Activated CD4-positive, alpha-beta memory T cell treated with anti-CD3 and anti-CD28 coated beads for 36 hours (primary cell): Measurements from ENCODE around the gene AFF3. TPM values are rescaled to one million over a fixed set of nuclear protein-coding genes. Genes with fewer than 3 reads are reported as not detected.

Experiments used
- CTCF ChIA-PET: fragments of 350-600 bp; sonication (Branson Sonifier 250); formaldehyde crosslinking; loops from one replicate; lab custom pipeline; 2021; ENCODE audit warnings: antibody characterized with exemption, inconsistent platforms; lab: Charles Lee
- POLR2A ChIA-PET: fragments of 350-600 bp; sonication (Branson Sonifier 250); formaldehyde crosslinking; loops from one replicate; lab custom pipeline; 2021; ENCODE audit warnings: antibody characterized with exemption; lab: Charles Lee
- DNase-seq: peaks from one replicate; pipeline ENCODE4 v3.0.0-alpha.2; 2020
- H3K27ac Mint-ChIP-seq: one replicate; pipeline ENCODE4 v1.8.0; 2021; ENCODE audit warnings: mixed read lengths
- H3K27me3 Mint-ChIP-seq: one replicate; pipeline ENCODE4 v1.8.0; 2021; ENCODE audit warnings: mixed read lengths
- H3K36me3 Mint-ChIP-seq: one replicate; pipeline ENCODE4 v1.8.0; 2021; ENCODE audit warnings: mixed read lengths
- H3K4me1 Mint-ChIP-seq: one replicate; pipeline ENCODE4 v1.8.0; 2021; ENCODE audit warnings: low read depth, mixed read lengths
- H3K4me3 Mint-ChIP-seq: one replicate; pipeline ENCODE4 v1.8.0; 2021; ENCODE audit warnings: mild to moderate bottlenecking, mixed read lengths
- H3K9me3 Mint-ChIP-seq: one replicate; pipeline ENCODE4 v1.8.0; 2021; ENCODE audit warnings: mixed read lengths
- intact Hi-C: fragments of 100-400 bp; cut with micrococcal nuclease; formaldehyde crosslinking; loops from one replicate; pipeline ENCODE4 v1.15.1; 2023
- total RNA-seq, 2 experiments: library from RNA; stranded (reverse); gene quantifications; one replicate each; pipeline ENCODE4 v1.2.3, GENCODE V29; 2021

Gene AFF3
- total RNA-seq, 2 experiments from 2014 or later = 0.22 to 0.59 TPM

DNA sequence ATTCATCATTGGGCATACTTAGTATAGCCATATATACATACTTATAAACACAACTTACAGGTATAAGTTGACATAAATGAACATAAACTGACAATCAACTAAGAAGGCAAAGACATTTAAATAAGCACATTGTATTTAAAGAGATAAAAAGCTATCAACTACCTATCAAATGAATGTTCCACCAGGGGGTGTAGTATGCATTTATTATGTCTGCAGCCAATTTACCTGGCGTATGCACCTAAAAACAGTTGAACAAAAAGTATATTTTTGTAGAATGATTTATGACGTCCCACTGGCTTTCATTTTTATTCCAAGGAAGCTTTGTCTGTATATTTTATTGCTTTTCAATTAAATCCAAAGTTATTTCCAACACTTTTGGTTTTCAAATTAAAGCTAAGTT, 323.5 kb downstream of the AFF3 start:
- CTCF ChIA-PET = interaction anchor here (0.6 to 1.1 kb wide), 7 partner anchors 112 to 442 kb away, joined by 3 to 6 read pairs (median 4); no protein-coding TSS in a partner anchor
- H3K4me1 Mint-ChIP-seq = no peaks in the 10 kb centered on the region

DNA sequence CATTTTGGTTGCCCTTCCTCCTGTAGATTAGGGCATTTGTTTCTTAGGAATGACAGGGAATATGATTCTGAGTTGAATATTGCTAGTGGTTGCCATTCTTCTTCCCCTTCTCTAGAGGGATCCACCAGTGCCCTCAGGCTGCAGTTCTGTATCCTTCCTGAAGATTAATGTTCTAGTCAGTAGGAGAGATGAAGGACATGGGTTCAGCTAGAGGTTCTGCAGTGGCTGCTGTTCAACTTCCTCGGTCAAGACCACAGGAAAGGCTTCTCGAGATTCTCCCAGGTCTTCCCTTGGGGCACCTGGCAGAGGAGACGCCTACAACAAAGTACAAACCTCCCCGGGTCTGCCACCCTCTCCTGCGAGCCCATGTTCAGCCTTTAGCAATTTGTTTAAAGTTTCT, 325.5 kb downstream of the AFF3 start:
- Mint-ChIP-seq H3K4me3 (no peak overlapping the region), H3K9me3 (no peaks in the 10 kb centered on the region), H3K36me3 (no peaks in the 10 kb centered on the region), H3K27me3 (no peaks in the 10 kb centered on the region), H3K4me1 (no peaks in the 10 kb centered on the region), H3K27ac (no peak overlapping the region)
- POLR2A ChIA-PET = no interaction called here
- DNase-seq = no peak
- CTCF ChIA-PET = no interaction called here
- intact Hi-C loops = no loop called here

More for the DNA sequence above, 323.5 kb downstream of the AFF3 start:
- Mint-ChIP-seq H3K4me3 (no peak overlapping the region), H3K27ac (no peak overlapping the region), H3K36me3 (no peaks in the 10 kb centered on the region), H3K27me3 (no peaks in the 10 kb centered on the region), H3K9me3 (no peaks in the 10 kb centered on the region)
- POLR2A ChIA-PET = no interaction called here
- intact Hi-C loops = no loop called here
- no peak for DNase-seq

DNA sequence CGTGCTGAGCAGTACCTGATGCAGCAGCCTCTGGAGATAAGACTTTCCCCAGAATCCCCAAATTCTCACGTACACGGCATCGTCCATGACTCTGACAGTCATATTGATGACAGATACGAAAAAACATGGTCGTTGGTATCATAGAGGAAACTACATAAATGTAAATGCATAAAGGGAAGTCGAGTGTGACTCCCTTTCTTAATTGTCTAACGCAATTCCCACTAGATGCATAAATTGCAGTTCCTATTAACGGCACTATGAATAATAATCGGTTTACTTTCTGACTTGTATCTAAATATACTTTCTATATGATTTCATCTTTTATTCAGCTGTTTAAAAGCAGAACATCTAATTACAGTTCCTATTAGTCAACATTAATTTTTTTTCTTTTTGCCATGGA, 330.0 kb downstream of the AFF3 start:
- POLR2A ChIA-PET = no interaction called here
- H3K9me3 Mint-ChIP-seq = no peaks in the 10 kb centered on the region
- intact Hi-C loops = no loop called here
- H3K27ac Mint-ChIP-seq = no peak overlapping the region
- no peaks in the 10 kb centered on the region for H3K36me3 Mint-ChIP-seq
- CTCF ChIA-PET = no interaction called here
- H3K4me3 Mint-ChIP-seq = no peak overlapping the region
- H3K27me3 Mint-ChIP-seq = no peaks in the 10 kb centered on the region
- no peaks in the 10 kb centered on the region for H3K4me1 Mint-ChIP-seq
- DNase-seq = no peak

DNA sequence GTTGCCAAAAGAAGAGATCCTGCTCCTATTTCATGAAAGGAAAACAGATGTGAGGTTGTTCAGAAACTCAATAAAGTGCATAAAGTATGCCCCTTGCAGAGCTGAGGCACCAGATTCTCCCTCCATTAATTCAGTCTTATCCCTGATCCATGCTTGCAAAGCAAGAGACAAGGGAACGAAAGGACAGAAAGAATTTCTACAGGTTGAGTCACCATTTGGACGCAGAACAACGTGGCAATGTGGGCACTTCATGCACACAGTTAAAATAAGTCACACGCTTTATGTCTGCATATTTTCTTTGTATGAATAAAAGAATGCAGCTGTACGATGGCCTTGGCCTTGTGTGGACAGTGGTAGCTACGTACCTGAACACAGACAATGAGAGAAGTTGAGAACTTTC, 330.8 kb downstream of the AFF3 start:
- Mint-ChIP-seq H3K27ac (no peak overlapping the region), H3K4me3 (no peak overlapping the region), H3K27me3 (no peaks in the 10 kb centered on the region), H3K9me3 (no peaks in the 10 kb centered on the region), H3K36me3 (no peaks in the 10 kb centered on the region), H3K4me1 (no peaks in the 10 kb centered on the region)
- CTCF ChIA-PET = no interaction called here
- POLR2A ChIA-PET = no interaction called here
- no peak for DNase-seq
- intact Hi-C loops = no loop called here

DNA sequence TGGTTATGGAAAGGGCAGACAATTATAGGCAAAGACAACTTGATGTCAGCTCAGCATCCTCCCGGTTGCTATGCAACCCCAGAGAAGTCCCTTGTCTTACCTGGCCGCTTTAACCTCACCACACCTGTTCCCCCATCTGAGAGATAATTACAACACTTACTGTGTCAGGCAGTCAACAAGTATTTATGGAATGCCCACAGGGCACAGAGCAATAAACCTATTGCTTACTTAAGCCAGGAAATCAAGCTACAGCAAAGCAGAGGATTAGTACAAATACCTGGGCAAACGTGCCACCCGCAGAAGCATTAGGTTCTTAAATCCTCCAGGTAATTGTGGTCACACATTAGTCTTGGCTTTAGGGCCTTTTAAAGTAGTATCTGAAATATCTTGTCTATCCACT, 332.2 kb downstream of the AFF3 start:
- intact Hi-C loops = no loop called here
- no peak overlapping the region for H3K4me3 Mint-ChIP-seq
- ChIA-PET POLR2A (no interaction called here), CTCF (no interaction called here)
- no peaks in the 10 kb centered on the region for H3K36me3 Mint-ChIP-seq
- no peaks in the 10 kb centered on the region for H3K27me3 Mint-ChIP-seq
- DNase-seq = no peak
- H3K27ac Mint-ChIP-seq = no peak overlapping the region
- no peaks in the 10 kb centered on the region for H3K4me1 Mint-ChIP-seq
- H3K9me3 Mint-ChIP-seq = no peaks in the 10 kb centered on the region

DNA sequence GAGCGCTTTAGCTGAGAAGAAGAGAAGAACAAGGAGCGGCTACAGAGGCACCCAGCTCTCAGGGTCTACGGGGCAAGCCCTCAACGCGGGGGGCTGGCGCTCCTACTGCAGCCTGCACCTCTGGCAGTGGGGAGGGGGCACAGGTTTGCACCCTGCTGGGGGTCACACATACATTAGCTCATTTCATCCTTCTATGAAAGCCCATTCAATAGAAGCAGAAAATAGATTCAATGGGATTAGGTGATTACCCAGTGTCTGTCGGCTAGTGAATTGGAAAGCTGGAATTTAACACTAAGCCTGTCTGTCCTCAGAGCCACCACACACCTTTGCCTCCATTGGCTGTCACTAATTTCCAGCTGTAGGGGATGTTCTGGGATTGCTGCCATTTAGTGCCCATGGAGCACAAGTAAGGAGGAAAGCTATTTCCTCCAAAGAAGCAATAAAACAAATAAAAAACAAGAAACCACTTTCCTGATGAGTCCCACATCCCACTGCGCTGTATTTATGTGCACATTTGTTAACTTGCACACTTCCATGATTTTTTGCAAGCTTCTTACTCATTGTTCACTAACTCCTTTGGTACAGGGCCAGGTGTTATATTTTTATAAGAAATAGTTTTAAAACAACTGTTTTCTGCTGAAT, 333.0 kb downstream of the AFF3 start:
- H3K36me3 Mint-ChIP-seq = no peaks in the 10 kb centered on the region
- no peaks in the 10 kb centered on the region for H3K9me3 Mint-ChIP-seq
- ChIA-PET POLR2A (no interaction called here), CTCF (no interaction called here)
- no peak for DNase-seq
- intact Hi-C loops = no loop called here
- no peaks in the 10 kb centered on the region for H3K4me1 Mint-ChIP-seq
- H3K27ac Mint-ChIP-seq = no peak overlapping the region
- H3K4me3 Mint-ChIP-seq = no peak overlapping the region
- no peaks in the 10 kb centered on the region for H3K27me3 Mint-ChIP-seq

DNA sequence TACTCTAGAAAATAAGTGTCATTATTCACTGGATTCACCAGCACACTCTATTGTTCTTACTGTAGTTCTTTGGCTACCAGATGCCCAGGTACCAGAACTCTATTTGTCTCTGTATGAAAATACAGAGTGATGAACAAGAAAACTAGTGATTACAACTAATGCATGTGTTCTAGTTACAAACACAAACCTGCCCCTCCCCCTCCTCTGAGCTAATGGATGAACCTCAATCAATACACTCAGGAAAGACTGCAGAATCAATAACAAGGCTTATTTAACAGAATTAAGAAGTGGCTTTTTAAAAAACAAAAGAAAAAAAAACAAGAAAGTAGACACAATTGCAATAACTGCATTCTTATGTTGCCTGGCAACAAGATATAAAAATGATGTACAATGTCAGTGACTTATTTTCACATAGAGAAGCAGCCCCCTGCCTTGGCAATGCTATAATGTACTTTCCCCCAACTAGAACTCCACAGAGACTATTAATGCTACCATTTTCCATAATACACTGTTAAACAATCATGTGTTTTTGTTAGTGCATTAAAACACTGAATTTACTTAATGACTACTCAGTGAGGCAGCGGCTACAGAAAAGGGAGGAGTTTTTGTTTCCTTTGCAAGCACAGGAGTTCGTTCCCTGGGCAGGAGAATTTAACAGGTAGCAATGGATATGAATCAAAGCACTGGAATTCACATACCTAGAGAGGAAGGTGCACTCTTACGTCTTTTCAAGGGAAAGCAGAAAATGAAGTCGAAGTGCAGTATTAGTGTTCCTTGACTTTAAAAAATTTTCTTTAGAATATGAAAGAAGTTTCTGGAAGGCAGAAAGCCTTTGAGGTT, 333.8 kb downstream of the AFF3 start:
- H3K27me3 Mint-ChIP-seq = no peaks in the 10 kb centered on the region
- CTCF ChIA-PET = no interaction called here
- intact Hi-C loops = no loop called here

DNA sequence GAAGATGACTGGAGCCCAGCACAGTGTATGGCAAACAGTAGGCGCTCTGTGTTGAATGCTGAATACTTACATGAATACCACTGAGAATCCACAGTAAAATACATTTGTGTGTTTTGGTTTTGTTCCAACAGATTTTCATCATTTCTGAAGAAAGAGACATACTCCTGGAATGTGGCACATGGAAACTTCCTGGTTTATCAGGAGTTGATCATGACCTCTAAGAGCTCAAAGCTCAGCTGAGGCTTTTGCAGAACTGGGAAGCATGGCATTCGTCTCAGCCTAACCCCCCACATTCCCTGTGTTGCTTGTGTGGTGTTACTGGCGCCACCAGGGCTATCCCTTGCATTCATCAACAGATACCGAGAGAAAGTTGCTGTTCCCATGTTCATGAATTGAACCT, 335.6 kb downstream of the AFF3 start:
- Mint-ChIP-seq H3K4me1 (no peaks in the 10 kb centered on the region), H3K27me3 (no peaks in the 10 kb centered on the region), H3K27ac (no peak overlapping the region), H3K4me3 (no peak overlapping the region), H3K9me3 (no peaks in the 10 kb centered on the region), H3K36me3 (no peaks in the 10 kb centered on the region)
- no peak for DNase-seq
- ChIA-PET CTCF (no interaction called here), POLR2A (no interaction called here)
- intact Hi-C loops = no loop called here

More for the DNA sequence above, 333.8 kb downstream of the AFF3 start:
- Mint-ChIP-seq H3K4me3 (no peak overlapping the region), H3K9me3 (no peaks in the 10 kb centered on the region), H3K27ac (no peak overlapping the region), H3K36me3 (no peaks in the 10 kb centered on the region), H3K4me1 (no peaks in the 10 kb centered on the region)
- no peak for DNase-seq
- POLR2A ChIA-PET = no interaction called here

DNA sequence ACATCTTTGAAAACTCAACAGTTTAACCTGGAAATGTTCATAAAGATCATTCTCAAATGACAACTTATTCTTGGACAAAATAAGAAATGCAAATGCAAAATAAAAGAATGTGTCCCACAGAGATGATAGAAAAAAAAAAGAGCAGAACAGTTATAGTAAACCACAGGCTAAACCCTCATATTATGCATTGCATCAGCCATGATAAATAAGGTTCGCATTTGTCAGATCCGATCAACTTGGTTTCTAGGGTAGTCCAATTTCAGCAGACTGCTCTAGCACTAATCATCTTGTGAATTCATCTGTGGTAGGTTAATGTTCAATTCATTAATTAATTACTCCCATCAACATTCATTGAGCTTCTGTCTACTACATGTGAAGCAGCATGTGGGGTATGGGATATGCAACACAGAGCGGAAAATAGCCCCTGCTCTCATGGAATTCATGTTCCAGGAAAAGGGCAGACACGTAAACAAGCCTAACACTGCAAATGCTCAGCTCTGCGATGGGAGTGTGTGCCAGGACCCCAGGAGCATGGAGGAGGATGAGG, 336.4 kb downstream of the AFF3 start:
- no peaks in the 10 kb centered on the region for H3K27me3 Mint-ChIP-seq
- H3K4me1 Mint-ChIP-seq = no peaks in the 10 kb centered on the region
- H3K36me3 Mint-ChIP-seq = no peaks in the 10 kb centered on the region
- H3K9me3 Mint-ChIP-seq = no peaks in the 10 kb centered on the region
- POLR2A ChIA-PET = no interaction called here
- DNase-seq = no peak
- CTCF ChIA-PET = no interaction called here
- intact Hi-C loops = no loop called here
- no peak overlapping the region for H3K4me3 Mint-ChIP-seq
- H3K27ac Mint-ChIP-seq = no peak overlapping the region

DNA sequence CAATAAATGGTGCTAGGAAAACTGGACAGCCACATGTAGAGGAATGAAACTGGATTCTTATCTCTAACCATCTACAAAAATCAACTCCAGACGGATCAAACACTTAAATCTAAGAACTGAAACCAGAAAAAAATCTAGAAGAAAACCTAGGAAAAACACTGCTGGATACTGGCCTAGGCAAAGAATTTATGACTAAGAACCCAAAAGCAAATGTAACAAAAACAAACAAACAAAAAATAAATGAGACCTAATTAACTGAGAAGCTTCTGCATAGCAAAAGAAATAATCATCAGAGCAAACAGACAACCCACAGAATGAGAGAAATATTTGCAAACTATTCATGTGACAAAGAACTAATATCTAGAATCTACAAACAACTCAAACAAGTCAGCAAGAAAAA, 338.5 kb downstream of the AFF3 start:
- H3K4me3 Mint-ChIP-seq = no peak overlapping the region
- no peak overlapping the region for H3K27ac Mint-ChIP-seq
- no peaks in the 10 kb centered on the region for H3K9me3 Mint-ChIP-seq
- H3K4me1 Mint-ChIP-seq = no peaks in the 10 kb centered on the region
- no peak for DNase-seq
- ChIA-PET POLR2A (no interaction called here), CTCF (no interaction called here)
- intact Hi-C loops = no loop called here
- no peaks in the 10 kb centered on the region for H3K36me3 Mint-ChIP-seq
- peaks cover 2% of the 10 kb centered on the region for H3K27me3 Mint-ChIP-seq

DNA sequence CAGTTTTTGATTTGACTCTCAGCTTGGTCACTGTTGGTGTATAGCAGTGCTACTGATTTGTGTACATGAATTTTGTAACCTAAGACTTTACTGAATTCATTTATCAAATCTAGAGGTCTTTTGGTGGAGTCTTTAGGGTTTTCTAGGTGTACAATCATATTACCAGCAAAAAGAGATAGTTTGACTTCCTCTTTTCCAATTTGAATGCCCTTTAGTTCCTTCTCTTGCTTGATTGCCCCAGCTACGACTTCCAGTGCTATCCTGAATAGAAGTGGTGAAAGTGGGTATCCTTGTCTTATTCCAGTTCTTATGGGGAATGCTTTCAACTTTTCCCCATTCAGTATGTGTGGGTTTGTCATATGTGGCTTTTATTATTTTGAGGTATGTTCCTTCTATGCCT, 339.7 kb downstream of the AFF3 start:
- Mint-ChIP-seq H3K36me3 (no peaks in the 10 kb centered on the region), H3K27me3 (peaks cover 2% of the 10 kb centered on the region), H3K9me3 (peaks cover under 1% of the 10 kb centered on the region), H3K4me1 (no peaks in the 10 kb centered on the region), H3K27ac (no peak overlapping the region), H3K4me3 (no peak overlapping the region)
- ChIA-PET POLR2A (no interaction called here), CTCF (no interaction called here)
- no peak for DNase-seq
- intact Hi-C loops = no loop called here

DNA sequence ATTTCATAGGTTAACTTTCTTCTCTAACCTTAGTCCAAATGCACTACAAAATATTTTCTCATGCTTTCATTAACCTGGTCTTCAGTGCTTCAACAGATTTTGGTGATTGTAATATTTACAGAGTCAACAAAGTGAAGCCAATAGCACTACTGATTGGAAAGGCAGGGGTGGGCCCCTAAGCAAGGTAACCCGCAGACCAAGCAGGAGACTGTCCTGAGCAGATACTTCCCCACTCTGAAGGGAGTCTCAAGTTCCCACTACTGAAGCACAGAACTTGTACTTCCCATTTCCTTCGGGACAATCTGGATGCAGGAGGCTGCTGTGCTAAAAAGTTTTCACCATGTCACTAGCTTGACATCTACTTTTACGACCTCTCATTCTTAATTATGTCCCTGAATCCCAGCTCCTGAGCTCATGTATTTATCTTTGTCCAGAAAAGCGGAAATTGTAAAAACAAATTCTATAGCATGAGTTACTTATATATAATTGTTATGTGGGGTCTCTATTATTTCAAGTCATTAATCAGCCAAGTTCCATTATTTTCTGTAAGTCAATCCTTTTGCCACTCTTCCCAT, 341.0 kb downstream of the AFF3 start:
- H3K36me3 Mint-ChIP-seq = peaks cover 1% of the 10 kb centered on the region
- no peaks in the 10 kb centered on the region for H3K4me1 Mint-ChIP-seq
- peaks cover 4% of the 10 kb centered on the region for H3K27me3 Mint-ChIP-seq
- CTCF ChIA-PET = no interaction called here
- POLR2A ChIA-PET = no interaction called here
- H3K27ac Mint-ChIP-seq = no peak overlapping the region
- H3K9me3 Mint-ChIP-seq = peaks cover 10% of the 10 kb centered on the region
- intact Hi-C loops = no loop called here
- no peak for DNase-seq
- H3K4me3 Mint-ChIP-seq = no peak overlapping the region
